Loucy (cell line): ENCODE results near the gene NLRC5.

Experiments
- H2AFZ ChIP-seq: fragments of 200-600 bp; sonication (generic); 2 replicates; pipeline ENCODE4 v1.6.0; 2016; ENCODE audit warnings: antibody characterized with exemption, mild to moderate bottlenecking, low read length, moderate library complexity
- H3F3A ChIP-seq: fragments of 200-600 bp; 2 replicates; pipeline ENCODE4 v1.6.0; 2016; ENCODE audit warnings: antibody characterized with exemption, low read depth, mild to moderate bottlenecking
- H3K27me3 ChIP-seq: fragments of 200-600 bp; sonication (generic); 2 replicates; pipeline ENCODE4 v1.6.1; 2014; ENCODE audit warnings: low read length, mild to moderate bottlenecking; ENCODE audit not compliant: insufficient read depth, poor library complexity, severe bottlenecking
- H3K36me3 ChIP-seq: fragments of 200-600 bp; sonication (generic); 2 replicates; pipeline ENCODE4 v1.6.1; 2016; ENCODE audit warnings: low read length; ENCODE audit not compliant: insufficient read depth
- H3K4me1 ChIP-seq: fragments of 200-600 bp; sonication (generic); 2 replicates; pipeline ENCODE4 v1.5.1; 2014; ENCODE audit warnings: low read length, mild to moderate bottlenecking; ENCODE audit not compliant: insufficient read depth, poor library complexity, severe bottlenecking
- H3K4me2 ChIP-seq: fragments of 200-600 bp; sonication (generic); 2 replicates; pipeline ENCODE4 v1.6.0; 2014; ENCODE audit warnings: antibody characterized with exemption, low read length, low read depth, mild to moderate bottlenecking; ENCODE audit not compliant: poor library complexity, severe bottlenecking
- H3K4me3 ChIP-seq: fragments of 200-600 bp; sonication (generic); 2 replicates; pipeline ENCODE4 v1.5.1; 2014; ENCODE audit warnings: low read length, mild to moderate bottlenecking, mixed read lengths; ENCODE audit not compliant: poor library complexity, severe bottlenecking
- H3K79me2 ChIP-seq: fragments of 200-600 bp; sonication (generic); 2 replicates; pipeline ENCODE4 v1.6.1; 2014; ENCODE audit warnings: low read length; ENCODE audit not compliant: insufficient read depth
- H3K9ac ChIP-seq: fragments of 200-600 bp; sonication (generic); 2 replicates; pipeline ENCODE4 v1.6.0; 2014; ENCODE audit warnings: mild to moderate bottlenecking, low read depth, low read length, moderate library complexity; ENCODE audit not compliant: poor library complexity, severe bottlenecking
- H3K9me2 ChIP-seq: fragments of 200-600 bp; sonication (generic); replicated peaks from 2 replicates; pipeline ENCODE4 v1.6.1; 2016; ENCODE audit warnings: low read depth, low read length, mixed read lengths
- H3K9me3 ChIP-seq: fragments of 200-600 bp; sonication (generic); 2 replicates; pipeline ENCODE4 v1.6.1; 2014; ENCODE audit warnings: mild to moderate bottlenecking, antibody characterized with exemption, low read length, low read depth; ENCODE audit not compliant: insufficient read depth
- H4K20me1 ChIP-seq: fragments of 200-600 bp; sonication (generic); 2 replicates; pipeline ENCODE4 v1.6.0; 2014; ENCODE audit warnings: antibody characterized with exemption, low read length, mild to moderate bottlenecking; ENCODE audit not compliant: insufficient read depth, poor library complexity, severe bottlenecking
- CTCF ChIP-seq: fragments of 200-600 bp; sonication (generic); conservative IDR thresholded peaks from 2 replicates; pipeline ENCODE4 v1.5.1; 2014; ENCODE audit warnings: mild to moderate bottlenecking, antibody characterized with exemption, low read length
- EZH2phosphoT487 ChIP-seq: fragments of 200-600 bp; IDR thresholded peaks from 2 replicates; pipeline ENCODE4 v1.6.1; 2018; ENCODE audit warnings: antibody characterized with exemption, mild to moderate bottlenecking, moderate library complexity, borderline replicate concordance

The NLRC5 gene

GRCh38 chr16:56998861-56999260 is 9.5 kb downstream of the NLRC5 start:
- no peaks in the 10 kb centered on the region for H3K27me3 ChIP-seq
- H3K4me1 ChIP-seq, result peaks cover 46% of the 10 kb centered on the region
- H3K79me2 ChIP-seq, result peaks cover 70% of the 10 kb centered on the region
- TF ChIP-seq CTCF (no peak), EZH2phosphoT487 (no peak)
- no peak overlapping the region for H2AFZ ChIP-seq
- H3K9ac ChIP-seq, result no peak overlapping the region
- no peaks in the 10 kb centered on the region for H3K9me2 ChIP-seq
- H3F3A ChIP-seq, result peaks cover 3% of the 10 kb centered on the region
- H4K20me1 ChIP-seq, result no peaks in the 10 kb centered on the region
- H3K36me3 ChIP-seq, result no peaks in the 10 kb centered on the region
- H3K4me3 ChIP-seq, result no peak overlapping the region
- peak overlapping the region; percentile 51 for H3K4me2 ChIP-seq
- H3K9me3 ChIP-seq, result no peaks in the 10 kb centered on the region

- Histone ChIP-seq H2AFZ (no peak overlapping the region), H3K4me1 (peaks cover 38% of the 10 kb centered on the region), H3K4me2 (peak overlapping the region; percentile 51), H3K4me3 (no peak overlapping the region), H3K9me3 (no peaks in the 10 kb centered on the region), H3K27me3 (no peaks in the 10 kb centered on the region), H3F3A (peaks cover 3% of the 10 kb centered on the region), H3K9me2 (no peaks in the 10 kb centered on the region), H4K20me1 (no peaks in the 10 kb centered on the region), H3K79me2 (peaks cover 69% of the 10 kb centered on the region), H3K36me3 (no peaks in the 10 kb centered on the region), H3K9ac (peak overlapping the region; percentile 48)
- TF ChIP-seq CTCF, result no peak
- no peak for TF ChIP-seq EZH2phosphoT487
Observed at GRCh38 chr16:56999409-57000270, 10.3 kb downstream of the NLRC5 start.

- Histone ChIP-seq H3F3A (peaks cover 2% of the 10 kb centered on the region), H3K4me2 (peak overlapping the region; percentile 51), H3K4me1 (peaks cover 32% of the 10 kb centered on the region), H3K4me3 (no peak overlapping the region), H3K36me3 (no peaks in the 10 kb centered on the region), H3K79me2 (peaks cover 65% of the 10 kb centered on the region), H3K9me2 (no peaks in the 10 kb centered on the region), H3K27me3 (no peaks in the 10 kb centered on the region), H3K9ac (peak overlapping the region; percentile 48), H4K20me1 (no peaks in the 10 kb centered on the region), H2AFZ (no peak overlapping the region), H3K9me3 (no peaks in the 10 kb centered on the region)
- TF ChIP-seq EZH2phosphoT487, result no peak
- TF ChIP-seq CTCF, result no peak
Observed at GRCh38 chr16:57000271-57001025, 11.1 kb downstream of the NLRC5 start.
